ENCODE results near the gene TRIL.

- no peak for TF ChIP-seq POLR2A (IDR thresholded peaks at IDR 0.05; ENCODE audit: low read length)
- no peak for TF ChIP-seq EP300 (IDR thresholded peaks at IDR 0.05)
- TF ChIP-seq CHD2 (IDR thresholded peaks at IDR 0.05; ENCODE audit: low read length, partially characterized antibody): no peak
- no peak for TF ChIP-seq CTCF (IDR thresholded peaks at IDR 0.05)
- no peak for TF ChIP-seq RCOR1 (IDR thresholded peaks at IDR 0.05; ENCODE audit: low read depth, low read length)
- TF ChIP-seq RARB (CRISPR knock-in tag; IDR thresholded peaks at IDR 0.05): no peak
- TF ChIP-seq CBX8 (IDR thresholded peaks at IDR 0.05): no peak
- TF ChIP-seq FOSL2 (IDR thresholded peaks at IDR 0.05): no peak
- no peak for TF ChIP-seq FOSL2 (CRISPR knock-in tag; IDR thresholded peaks at IDR 0.05)
- no peak for TF ChIP-seq RFX5 (IDR thresholded peaks at IDR 0.05)
- TF ChIP-seq, protein P1, sequence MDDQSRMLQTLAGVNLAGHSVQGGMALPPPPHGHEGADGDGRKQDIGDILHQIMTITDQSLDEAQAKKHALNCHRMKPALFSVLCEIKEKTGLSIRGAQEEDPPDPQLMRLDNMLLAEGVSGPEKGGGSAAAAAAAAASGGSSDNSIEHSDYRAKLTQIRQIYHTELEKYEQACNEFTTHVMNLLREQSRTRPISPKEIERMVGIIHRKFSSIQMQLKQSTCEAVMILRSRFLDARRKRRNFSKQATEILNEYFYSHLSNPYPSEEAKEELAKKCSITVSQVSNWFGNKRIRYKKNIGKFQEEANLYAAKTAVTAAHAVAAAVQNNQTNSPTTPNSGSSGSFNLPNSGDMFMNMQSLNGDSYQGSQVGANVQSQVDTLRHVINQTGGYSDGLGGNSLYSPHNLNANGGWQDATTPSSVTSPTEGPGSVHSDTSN (IDR thresholded peaks at IDR 0.05): no peak
- no peak for TF ChIP-seq BCL3 (IDR thresholded peaks at IDR 0.05)
- TF ChIP-seq MAZ (IDR thresholded peaks at IDR 0.05; ENCODE audit: borderline replicate concordance, low read depth, low read length): no peak
- no peak for TF ChIP-seq PHF8 (IDR thresholded peaks at IDR 0.05; ENCODE audit: borderline replicate concordance, low read depth)
- no peak for TF ChIP-seq JUNB (IDR thresholded peaks at IDR 0.05)
These were observed 32.2 kb upstream of the TRIL start for GRCh38 chr7:28990200-28990960.
